GM18861 (cell line): ENCODE measurements around the gene AMZ1.
"Not testable (repeated sequence)": the region's sequence is repeated elsewhere in the genome, so short reads cannot be mapped to it uniquely, and the experiment has no call there.

Experiments
- ATAC-seq: cut with Tn5 transposase; IDR thresholded peaks from one replicate; pipeline ENCODE4 v1.9.1; 2021; ENCODE audit not compliant: unreplicated experiment

Gene AMZ1

GRCh38 chr7:2667843-2668242, 20.2 kb upstream of the AMZ1 start:
- ATAC-seq = no peak

GRCh38 chr7:2668401-2668800, 19.6 kb upstream of the AMZ1 start:
- no peak for ATAC-seq

GRCh38 chr7:2670171-2670570, 17.8 kb upstream of the AMZ1 start:
- ATAC-seq = no peak

- no peak for ATAC-seq
Measured at GRCh38 chr7:2670720-2671391, 17.1 kb upstream of the AMZ1 start.

DNA sequence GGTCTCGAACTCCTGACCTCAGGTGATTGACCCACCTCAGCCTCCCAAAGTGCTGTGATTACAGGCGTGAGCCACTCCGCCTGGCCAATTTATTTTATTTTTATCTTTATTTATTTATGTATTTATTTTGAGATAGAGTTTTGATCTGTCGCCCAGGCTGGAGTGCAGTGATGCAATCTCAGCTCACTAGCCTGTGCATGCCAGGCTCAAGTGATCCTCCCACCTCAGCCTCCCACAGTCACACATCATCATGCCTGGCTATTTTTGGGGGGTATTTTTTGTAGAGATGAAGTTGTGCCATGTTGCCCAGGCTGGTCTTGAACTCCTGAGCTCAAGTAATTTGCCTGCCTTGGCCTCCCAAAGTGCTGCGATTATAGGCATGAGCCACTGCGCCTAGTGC, 14.8 kb upstream of the AMZ1 start:
- ATAC-seq = not testable (repeated sequence)

DNA sequence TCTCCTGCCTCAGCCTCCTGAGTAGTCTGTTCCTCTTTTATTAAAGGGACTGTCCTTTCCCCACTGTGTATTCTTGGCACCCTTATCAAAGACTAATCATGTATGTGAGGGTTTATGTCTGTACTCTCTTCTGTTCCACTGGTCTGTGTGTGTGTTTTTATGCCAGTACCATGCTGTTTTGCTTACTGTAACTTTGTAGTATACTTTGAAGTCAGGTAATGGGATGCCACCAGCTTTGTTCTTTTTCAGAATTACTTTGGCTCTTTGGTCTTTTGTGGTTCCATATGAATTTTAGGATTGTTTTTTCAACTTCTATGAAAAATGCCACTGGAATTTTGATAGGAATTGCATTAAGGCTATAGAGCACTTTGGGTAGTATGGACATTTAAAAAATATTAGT, 14.1 kb upstream of the AMZ1 start:
- ATAC-seq = no peak

DNA sequence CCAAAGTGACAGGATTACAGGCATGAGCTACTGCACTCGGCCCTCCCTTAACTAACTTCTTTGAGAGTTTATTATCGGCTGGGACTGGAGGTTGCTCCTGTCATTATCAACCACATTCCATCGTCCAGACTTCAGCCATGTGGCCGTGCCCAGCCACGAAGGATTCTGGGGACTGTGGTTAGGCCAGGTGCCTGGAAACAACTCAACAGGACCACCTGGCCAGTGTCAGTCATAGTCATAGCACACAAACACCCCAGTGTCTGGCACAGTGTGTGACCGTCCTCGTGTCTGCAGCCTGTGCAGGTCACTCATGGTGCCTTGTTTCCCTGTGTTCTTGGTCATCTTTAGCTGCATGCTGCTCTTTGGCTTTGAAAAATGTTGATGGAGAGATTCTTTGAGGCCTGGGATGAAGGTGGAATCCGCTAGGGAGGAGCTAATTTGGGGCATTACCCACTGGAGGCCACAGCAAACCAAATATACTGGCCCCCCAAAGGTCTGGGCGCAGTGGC, 12.7 kb upstream of the AMZ1 start:
- no peak for ATAC-seq

- ATAC-seq = not testable (repeated sequence)
Measured at GRCh38 chr7:2676576-2676975, 11.4 kb upstream of the AMZ1 start.

- ATAC-seq = not testable (repeated sequence)
Measured at GRCh38 chr7:2678454-2678853, 9.5 kb upstream of the AMZ1 start.

GRCh38 chr7:2679135-2680127, 8.6 kb upstream of the AMZ1 start:
- not testable (repeated sequence) for ATAC-seq

DNA sequence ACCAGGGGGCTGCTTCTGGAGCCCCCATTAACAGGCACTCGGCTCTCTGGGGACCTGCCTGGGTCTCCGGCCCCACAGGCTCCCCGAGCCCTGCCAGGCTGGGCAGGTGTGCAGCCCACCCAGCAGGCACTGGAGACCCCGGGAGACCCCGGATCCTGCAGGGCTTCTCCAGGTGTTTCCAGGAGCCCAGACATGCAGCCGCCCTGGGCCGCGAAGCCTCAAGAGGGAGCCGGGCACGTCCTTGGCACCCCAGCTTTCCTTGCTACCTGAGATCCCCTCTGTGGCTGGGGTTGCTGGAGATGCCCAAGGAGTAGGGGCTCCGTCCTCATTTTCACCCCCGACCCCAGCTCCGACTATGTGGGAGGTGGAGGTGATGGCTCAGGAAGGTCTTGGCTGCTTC, 7.7 kb upstream of the AMZ1 start:
- ATAC-seq = no peak

DNA sequence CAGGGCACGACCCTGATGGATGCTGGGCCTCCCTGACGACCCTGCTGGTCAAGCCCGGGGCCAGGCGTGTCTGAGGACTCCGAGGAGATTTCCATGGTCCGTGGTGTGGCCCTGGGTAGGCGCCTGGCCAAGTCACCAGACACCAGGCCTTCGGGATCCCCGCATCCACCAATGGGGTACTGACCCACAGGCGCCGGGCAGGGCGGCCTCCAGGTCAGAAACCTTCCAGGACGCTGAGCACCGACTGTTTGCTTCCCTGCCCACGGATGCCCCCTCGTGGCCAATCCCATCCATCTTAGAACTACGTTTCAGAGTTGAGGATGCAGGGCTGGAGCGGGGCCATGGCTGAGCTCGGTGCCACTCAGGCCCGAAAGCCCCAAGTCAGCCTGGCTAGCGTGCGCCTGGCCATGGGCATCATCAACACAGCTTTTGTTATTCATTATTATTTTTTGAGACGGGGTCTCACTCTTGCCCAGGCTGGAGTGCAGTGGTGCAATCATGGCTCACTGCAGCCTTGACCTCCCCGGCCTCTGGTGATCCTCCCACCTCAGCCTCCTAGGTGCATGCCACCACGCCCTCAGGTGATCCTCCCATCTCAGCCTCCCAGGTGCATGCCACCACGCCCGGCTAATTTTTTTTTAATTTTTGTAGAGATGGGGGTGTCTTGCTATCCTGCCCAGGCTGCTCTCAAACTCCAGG, 7.1 kb upstream of the AMZ1 start:
- no peak for ATAC-seq

DNA sequence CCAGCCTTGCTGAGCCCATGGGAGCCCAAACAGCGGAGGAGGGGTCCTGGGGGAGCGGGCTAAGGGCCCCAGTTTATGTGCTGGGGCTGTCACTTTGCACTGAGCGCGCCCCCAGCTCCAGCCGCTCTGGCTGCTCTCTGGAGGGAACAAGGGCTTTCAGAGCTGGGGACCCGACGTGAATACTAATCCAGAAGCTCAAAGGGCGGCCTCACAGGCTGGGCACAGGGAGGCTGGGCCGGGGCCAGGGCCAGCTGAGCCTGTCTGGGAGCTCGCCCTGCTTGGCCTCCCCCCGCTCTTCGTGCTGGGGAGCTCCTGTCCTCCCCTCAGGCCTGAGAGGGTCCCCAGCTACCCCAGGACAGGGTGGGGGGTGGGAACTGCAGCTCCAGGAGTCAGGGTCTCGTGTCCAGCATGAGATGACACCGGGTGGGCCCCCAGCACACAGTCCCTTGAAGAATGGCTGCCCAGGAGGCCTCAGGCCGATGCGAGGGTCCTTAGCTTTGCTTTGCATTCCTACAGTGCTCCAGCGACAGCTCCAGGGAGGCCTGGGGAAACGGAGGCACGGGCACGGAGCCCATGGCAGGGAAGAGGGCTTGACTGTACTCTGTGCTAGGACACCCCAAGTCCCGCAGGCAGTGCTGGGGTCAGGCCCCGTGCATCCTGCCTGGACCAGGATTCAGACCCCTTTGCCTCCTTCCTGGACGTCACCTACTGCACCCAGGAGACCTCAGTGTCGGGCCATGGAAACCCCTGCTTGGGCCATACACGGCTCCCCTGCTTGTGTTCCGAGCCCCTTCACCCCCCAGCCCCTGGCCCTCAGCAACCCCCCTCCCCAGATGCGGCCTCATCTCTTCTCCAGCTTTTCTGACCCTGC, 5.8 kb upstream of the AMZ1 start:
- no peak for ATAC-seq

DNA sequence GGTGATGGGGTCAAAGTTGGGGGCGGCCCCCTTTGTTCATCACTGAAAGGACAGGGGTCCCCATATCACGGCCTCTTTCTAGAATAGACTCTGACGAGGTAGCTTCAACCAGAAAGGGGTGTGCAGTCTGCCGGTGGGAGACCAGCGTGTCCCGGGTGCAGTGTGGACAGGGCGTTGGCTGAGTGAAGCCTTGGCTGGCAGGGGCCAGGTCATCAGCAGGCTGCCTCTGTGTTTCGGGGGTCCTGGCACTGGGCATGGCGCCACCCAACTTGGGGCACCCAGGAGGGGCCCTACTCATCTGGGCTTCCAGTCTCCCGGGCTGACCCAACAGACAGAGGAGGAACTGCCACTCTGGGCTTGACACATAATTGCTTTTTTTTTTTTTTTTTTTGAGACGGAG, 3.5 kb upstream of the AMZ1 start:
- ATAC-seq = no peak

DNA sequence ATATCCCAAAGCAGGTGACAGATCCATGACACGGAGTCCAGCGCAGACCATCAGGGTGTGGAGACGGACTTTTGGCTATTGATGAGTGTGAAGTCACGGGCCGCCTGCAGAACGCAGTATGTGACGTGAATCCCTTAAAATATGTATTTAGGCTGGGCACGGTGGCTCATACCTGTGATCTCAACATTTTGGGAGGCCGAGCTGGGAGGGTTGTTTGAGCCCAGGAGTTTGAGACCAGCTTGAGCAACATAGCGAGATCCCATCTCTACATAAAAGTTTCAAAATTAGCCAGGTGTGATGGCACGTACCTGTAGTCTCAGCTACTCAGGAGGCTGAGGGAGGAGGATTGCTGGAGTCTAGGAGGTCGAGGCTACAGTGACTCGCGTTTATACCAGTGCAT, 1.9 kb upstream of the AMZ1 start:
- no peak for ATAC-seq

- ATAC-seq = no peak
Measured at GRCh38 chr7:2687338-2687869, 598 bp upstream of the AMZ1 start.

- ATAC-seq = peak; percentile 83
Measured at GRCh38 chr7:2688409-2689342, 674 bp downstream of the AMZ1 start.

DNA sequence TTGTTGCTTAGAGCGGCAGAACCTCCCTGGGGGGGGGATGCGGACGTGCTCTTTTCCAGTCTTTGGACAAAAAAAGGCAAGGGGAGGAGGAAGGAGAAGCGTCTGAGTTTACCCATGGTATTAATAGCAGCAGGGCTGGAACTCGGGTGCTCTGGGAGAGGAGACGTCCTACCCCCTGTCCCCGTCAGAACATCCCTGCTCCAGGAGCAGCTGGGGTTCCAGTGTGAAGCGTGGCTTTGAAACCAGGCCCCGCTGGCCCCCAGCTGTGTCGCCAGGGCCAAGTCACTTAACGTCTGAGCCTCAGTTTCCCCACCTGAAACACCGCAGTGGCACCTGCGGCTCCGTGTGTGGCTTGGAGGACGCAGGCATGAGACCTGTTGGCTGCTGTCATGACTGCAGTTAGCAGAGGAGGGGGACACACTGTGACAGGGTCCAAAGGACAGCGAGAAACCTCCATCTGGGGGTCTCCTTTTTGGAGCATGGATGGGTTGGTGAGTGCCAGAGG, 1.4 kb downstream of the AMZ1 start:
- no peak for ATAC-seq
